Epithelial cell of proximal tubule (primary cell): ENCODE measurements around the gene MMP28. TPM values are rescaled to one million over a fixed set of nuclear protein-coding genes. Genes with fewer than 3 reads are reported as not detected.

ENCODE experiments used
- total RNA-seq: library from RNA; depleted of rRNA; stranded (reverse); fragments of >200 nt; gene quantifications from 2 replicates; pipeline ENCODE4 v1.2.3, GENCODE V29; 2015

The MMP28 gene
- total RNA-seq, 1 donor from 2014 or later = not detected

Other genes with a start within 250 kb of the MMP28 start
- not detected in 2 replicates for gene SLFN14, start 234.8 kb downstream of the MMP28 start, total RNA-seq
- 2.0 and 4.2 TPM in 2 replicates for gene PEX12, start 217.1 kb downstream of the MMP28 start, total RNA-seq
- gene AP2B1, start 208.3 kb downstream of the MMP28 start, total RNA-seq = 134 and 142 TPM in 2 replicates
- gene RASL10B, start 64.0 kb downstream of the MMP28 start, total RNA-seq = 0.92 and 1.6 TPM in 2 replicates
- not detected in 2 replicates for gene GAS2L2, start 42.4 kb downstream of the MMP28 start, total RNA-seq
- 1.0 TPM in 1 of 2 replicates, not detected in the other for gene C17orf50, start 34.8 kb downstream of the MMP28 start, total RNA-seq
- gene TAF15, start 13.8 kb upstream of the MMP28 start, total RNA-seq = 17.3 and 28.1 TPM in 2 replicates
- not detected in 2 replicates for gene HEATR9, start 73.2 kb upstream of the MMP28 start, total RNA-seq
- not detected in 2 replicates for gene CCL5, start 84.7 kb upstream of the MMP28 start, total RNA-seq
- gene RDM1, start 135.1 kb upstream of the MMP28 start, total RNA-seq = 2.8 and 4.0 TPM in 2 replicates
- gene LYZL6, start 148.1 kb upstream of the MMP28 start, total RNA-seq = not detected in 2 replicates
- gene CCL16, start 185.9 kb upstream of the MMP28 start, total RNA-seq = not detected in 2 replicates
- gene CCL14, start 191.1 kb upstream of the MMP28 start, total RNA-seq = not detected in 2 replicates
- gene CCL15, start 205.9 kb upstream of the MMP28 start, total RNA-seq = not detected in 2 replicates
- gene CCL23, start 222.3 kb upstream of the MMP28 start, total RNA-seq = not detected in 2 replicates